ENCODE data around the gene PIP5K1B.

DNA sequence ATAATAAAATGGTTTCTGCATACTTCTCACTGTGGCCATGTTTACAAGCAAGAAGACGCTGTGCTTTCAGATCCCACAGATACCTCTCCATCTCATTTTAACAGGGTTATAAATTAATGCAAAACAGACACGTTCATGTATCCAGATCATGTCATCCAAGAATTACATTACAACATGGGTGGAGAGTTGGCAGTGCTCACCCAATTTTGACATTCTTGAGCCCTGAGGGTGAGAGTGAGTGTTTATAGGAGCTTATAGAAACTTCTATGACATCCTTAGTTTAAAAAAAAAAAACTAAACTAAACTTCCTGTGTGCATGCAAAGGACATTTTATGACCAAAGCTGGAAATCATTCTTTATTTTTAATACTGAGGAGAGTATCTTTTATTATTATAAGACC lies 299.8 kb downstream of the PIP5K1B start:
- TF ChIP-seq, protein P1, sequence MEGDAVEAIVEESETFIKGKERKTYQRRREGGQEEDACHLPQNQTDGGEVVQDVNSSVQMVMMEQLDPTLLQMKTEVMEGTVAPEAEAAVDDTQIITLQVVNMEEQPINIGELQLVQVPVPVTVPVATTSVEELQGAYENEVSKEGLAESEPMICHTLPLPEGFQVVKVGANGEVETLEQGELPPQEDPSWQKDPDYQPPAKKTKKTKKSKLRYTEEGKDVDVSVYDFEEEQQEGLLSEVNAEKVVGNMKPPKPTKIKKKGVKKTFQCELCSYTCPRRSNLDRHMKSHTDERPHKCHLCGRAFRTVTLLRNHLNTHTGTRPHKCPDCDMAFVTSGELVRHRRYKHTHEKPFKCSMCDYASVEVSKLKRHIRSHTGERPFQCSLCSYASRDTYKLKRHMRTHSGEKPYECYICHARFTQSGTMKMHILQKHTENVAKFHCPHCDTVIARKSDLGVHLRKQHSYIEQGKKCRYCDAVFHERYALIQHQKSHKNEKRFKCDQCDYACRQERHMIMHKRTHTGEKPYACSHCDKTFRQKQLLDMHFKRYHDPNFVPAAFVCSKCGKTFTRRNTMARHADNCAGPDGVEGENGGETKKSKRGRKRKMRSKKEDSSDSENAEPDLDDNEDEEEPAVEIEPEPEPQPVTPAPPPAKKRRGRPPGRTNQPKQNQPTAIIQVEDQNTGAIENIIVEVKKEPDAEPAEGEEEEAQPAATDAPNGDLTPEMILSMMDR (conservative IDR thresholded peaks at IDR 0.05; ENCODE audit: low read length), result no peak
- TF ChIP-seq EZH2phosphoT487 (IDR thresholded peaks at IDR 0.05; ENCODE audit: borderline replicate concordance, low read depth, low read length), result no peak

Data from OCI-LY7 (cell line).